B cell (primary cell): ENCODE measurements around the gene COL2A1. TPM values are rescaled to one million over a fixed set of nuclear protein-coding genes. Genes with fewer than 3 reads are reported as not detected.

Source experiments
- ATAC-seq: fragments of 200-7000 bp; cut with Tn5 transposase; one replicate; pipeline ENCODE4 v1.10.0; 2021; ENCODE audit warnings: low read depth, mild to moderate bottlenecking, moderate number of reproducible peaks, moderate library complexity
- CTCF ChIA-PET: fragments of 350-600 bp; sonication (Branson Sonifier 250); formaldehyde crosslinking; loops from one replicate; lab custom pipeline; 2021; ENCODE audit warnings: antibody characterized with exemption, inconsistent platforms; lab: Charles Lee
- POLR2A ChIA-PET: fragments of 350-600 bp; sonication (Branson Sonifier 250); formaldehyde crosslinking; loops from one replicate; lab custom pipeline; 2021; ENCODE audit warnings: antibody characterized with exemption; lab: Charles Lee
- DNase-seq: peaks from one replicate; pipeline ENCODE4 v3.0.0; 2013
- H2AFZ ChIP-seq: 2 replicates; pipeline ENCODE4 v1.6.1; 2012; ENCODE audit warnings: mild to moderate bottlenecking, low read depth, low read length; ENCODE audit not compliant: insufficient read depth, poor library complexity, severe bottlenecking
- H3K27ac ChIP-seq, 2 donors: 1 replicate in 1 of 2; 2 replicates in 1 of 2; pipeline ENCODE4 v1.5.1; 2012 to 2013; ENCODE audit warnings: low read length in 2 of 2, mild to moderate bottlenecking in 2 of 2, moderate library complexity in 1 of 2
- H3K27me3 ChIP-seq, 4 experiments: fragments of 200-600 bp in 1 of 4; sonication (generic) in 1 of 4; replicated peaks in 1 of 4; 1 replicate in 2 of 4; 2 replicates in 2 of 4; pipeline versions ENCODE4 v1.6.1 to v1.7.0; 2013 to 2016; ENCODE audit warnings: low read length in 3 of 4, mild to moderate bottlenecking in 2 of 4, mixed read lengths in 1 of 4, moderate library complexity in 1 of 4; ENCODE audit not compliant: insufficient read depth in 4 of 4, control insufficient read depth in 3 of 4; ENCODE audit errors: control extremely low read depth in 1 of 4
- H3K36me3 ChIP-seq, 2 experiments: replicated peaks in 1 of 2; 1 replicate in 1 of 2; 2 replicates in 1 of 2; pipeline versions ENCODE4 v1.6.1 to v1.7.1; 2013; ENCODE audit warnings: low read length in 1 of 2; ENCODE audit not compliant: insufficient read depth in 2 of 2, control insufficient read depth in 1 of 2; ENCODE audit errors: control extremely low read depth in 1 of 2, extremely low read depth in 1 of 2
- H3K4me1 ChIP-seq, 2 donors: fragments of 200-600 bp in 1 of 2; sonication (generic) in 1 of 2; 1 replicate in 1 of 2; 2 replicates in 1 of 2; pipeline versions ENCODE4 v1.5.1 to v1.6.1; 2013 to 2017; ENCODE audit warnings: low read length in 2 of 2; ENCODE audit not compliant: control insufficient read depth in 2 of 2, insufficient read depth in 2 of 2
- H3K4me2 ChIP-seq: replicated peaks from 2 replicates; pipeline ENCODE3; 2012; ENCODE audit warnings: mild to moderate bottlenecking, low read depth, low read length; ENCODE audit not compliant: poor library complexity, severe bottlenecking
- H3K4me3 ChIP-seq, 5 experiments: fragments of 200-600 bp in 1 of 5; sonication (generic) in 1 of 5; 1 replicate in 3 of 5; 2 replicates in 2 of 5; pipeline versions ENCODE4 v1.5.1 to v1.7.0; 2011 to 2016; ENCODE audit warnings: low read length in 4 of 5, mild to moderate bottlenecking in 4 of 5, low read depth in 2 of 5, control low read depth in 1 of 5, moderate library complexity in 1 of 5; ENCODE audit not compliant: insufficient read depth in 1 of 5; ENCODE audit errors: control extremely low read depth in 1 of 5, extremely low read depth in 1 of 5
- H3K79me2 ChIP-seq: fragments of 200-600 bp; sonication (generic); one replicate; pipeline ENCODE4 v1.6.0; 2016; ENCODE audit warnings: low read length; ENCODE audit not compliant: control insufficient read depth, insufficient read depth
- H3K9ac ChIP-seq: fragments of 200-600 bp; sonication (generic); 2 replicates; pipeline ENCODE4 v1.6.1; 2017; ENCODE audit warnings: mild to moderate bottlenecking, low read length, moderate library complexity
- H3K9me3 ChIP-seq, 3 donors: one replicate each; pipeline versions ENCODE4 v1.6.1 to v1.7.1; 2013; ENCODE audit warnings: low read length in 2 of 3; ENCODE audit not compliant: control insufficient read depth in 2 of 3, insufficient read depth in 1 of 3; ENCODE audit errors: control extremely low read depth in 1 of 3
- H4K20me1 ChIP-seq: 2 replicates; pipeline ENCODE4 v1.6.0; 2012; ENCODE audit warnings: mild to moderate bottlenecking, low read length; ENCODE audit not compliant: insufficient read depth, control insufficient read depth, poor library complexity, severe bottlenecking
- H3K27ac Mint-ChIP-seq: one replicate; pipeline ENCODE4 v1.8.0; 2021; ENCODE audit warnings: mixed read lengths
- H3K27me3 Mint-ChIP-seq: one replicate; pipeline ENCODE4 v1.8.0; 2021; ENCODE audit warnings: mixed read lengths
- H3K4me1 Mint-ChIP-seq: one replicate; pipeline ENCODE4 v1.8.0; 2021; ENCODE audit warnings: mixed read lengths
- H3K4me3 Mint-ChIP-seq: one replicate; pipeline ENCODE4 v1.8.0; 2021; ENCODE audit warnings: mixed read lengths
- H3K9me3 Mint-ChIP-seq: one replicate; pipeline ENCODE4 v1.8.0; 2022; ENCODE audit warnings: mixed read lengths; ENCODE audit not compliant: insufficient read depth
- EZH2 ChIP-seq: IDR thresholded peaks from 2 replicates; pipeline ENCODE4 v1.6.1; 2012; ENCODE audit warnings: borderline replicate concordance, low read depth, mild to moderate bottlenecking, moderate library complexity, low read length; ENCODE audit not compliant: insufficient read depth, poor library complexity, severe bottlenecking
- WGBS: methylation state at CpG from one replicate; pipeline ENCODE4 v1.1.5; 2013; ENCODE audit warnings: missing lambda C conversion rate; ENCODE audit not compliant: insufficient coverage; 5-methylcytosine and 5-hydroxymethylcytosine counted together
- intact Hi-C: fragments of 100-400 bp; cut with micrococcal nuclease; formaldehyde crosslinking; loops from one replicate; pipeline ENCODE4 v1.10.0; 2022
- polyA plus RNA-seq: library from polyadenylated mRNA; depleted of rRNA; stranded (reverse); fragments of >200 nt; gene quantifications from 2 replicates; pipeline ENCODE4 v1.2.3, GENCODE V29; 2012
- total RNA-seq, 2 donors: library from RNA; stranded (reverse); fragments of 120-200 nt in 1 of 2; gene quantifications; 1 replicate in 1 of 2; 2 replicates in 1 of 2; pipeline versions ENCODE4 v1.2.3 to v1.2.4, GENCODE V29; 2013 to 2022
- TF ChIP-seq, protein P1 (sequence below): fragments of 200-600 bp; IDR thresholded peaks from one replicate; pipeline ENCODE4 v1.8.0; 2022; ENCODE audit warnings: antibody characterized with exemption, mild to moderate bottlenecking

Gene COL2A1
- total and polyA plus RNA-seq, 2 donors (not counting 1 experiment from before 2014, with no cell fraction given) = not detected

DNA sequence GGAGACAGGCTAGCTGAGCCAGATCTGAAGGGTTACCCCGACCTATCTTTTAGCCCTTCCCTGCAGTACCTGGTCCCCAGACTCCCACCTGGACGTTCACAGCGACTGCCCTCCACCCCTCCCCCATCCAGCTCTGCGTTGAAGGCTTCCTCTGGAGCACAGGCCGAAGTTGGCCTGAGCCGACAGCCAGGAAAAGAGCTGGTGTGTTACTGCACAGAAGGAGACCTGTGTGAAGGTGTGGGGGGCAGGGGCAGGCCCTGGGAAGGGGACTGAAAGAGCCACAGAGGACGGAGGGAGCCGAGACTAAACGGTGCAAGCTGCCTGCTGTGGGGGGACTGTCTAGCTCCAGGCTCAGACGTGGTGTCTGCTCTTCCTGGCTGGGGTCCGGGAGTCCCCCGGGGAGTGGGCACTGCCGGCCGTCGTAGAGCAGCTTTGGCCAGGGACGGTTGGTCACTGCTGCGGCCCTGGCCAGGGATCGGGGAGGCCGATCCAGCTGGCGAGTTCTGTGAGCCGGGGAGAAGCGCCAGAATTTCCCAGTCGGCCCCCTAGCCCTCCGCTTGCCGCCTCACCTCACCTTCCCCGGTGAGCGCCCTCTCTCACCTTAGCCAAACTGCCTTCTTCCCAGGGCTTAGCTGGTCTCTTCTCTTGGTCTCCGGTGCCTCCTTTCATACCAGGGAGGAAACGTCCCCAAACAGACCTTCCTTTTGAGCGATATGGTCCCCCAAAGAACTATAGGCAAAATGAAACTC is 899 bp upstream of the COL2A1 start:
- WGBS = 47% methylated on average over 28 of the region's 30 CpGs
- Histone ChIP-seq H3K79me2 (no peaks in the 10 kb centered on the region), H3K9ac (no peak overlapping the region), H3K9me3 (peaks cover 0 to 27% (median 2%) of the 10 kb centered on the region in 3 donors), H4K20me1 (peaks cover 6% of the 10 kb centered on the region), H2AFZ (no peak overlapping the region), H3K27ac (no peak overlapping the region), H3K4me1 (peaks cover 46 to 53% of the 10 kb centered on the region in 2 donors), H3K4me2 (peak overlapping the region; percentile 86), H3K4me3 (peak overlapping the region in 1 of 5 experiments; percentile 47), H3K27me3 (peaks cover 2 to 85% (median 69%) of the 10 kb centered on the region in 4 experiments), H3K36me3 (no peaks in the 10 kb centered on the region)
- peak overlapping the region; percentile 67 for H3K4me3 Mint-ChIP-seq
- peaks cover 34% of the 10 kb centered on the region for H3K4me1 Mint-ChIP-seq
- ChIA-PET CTCF (no interaction called here), POLR2A (no interaction called here)
- intact Hi-C loops = no loop called here
- ATAC-seq = no peak
- TF ChIP-seq, protein P1, sequence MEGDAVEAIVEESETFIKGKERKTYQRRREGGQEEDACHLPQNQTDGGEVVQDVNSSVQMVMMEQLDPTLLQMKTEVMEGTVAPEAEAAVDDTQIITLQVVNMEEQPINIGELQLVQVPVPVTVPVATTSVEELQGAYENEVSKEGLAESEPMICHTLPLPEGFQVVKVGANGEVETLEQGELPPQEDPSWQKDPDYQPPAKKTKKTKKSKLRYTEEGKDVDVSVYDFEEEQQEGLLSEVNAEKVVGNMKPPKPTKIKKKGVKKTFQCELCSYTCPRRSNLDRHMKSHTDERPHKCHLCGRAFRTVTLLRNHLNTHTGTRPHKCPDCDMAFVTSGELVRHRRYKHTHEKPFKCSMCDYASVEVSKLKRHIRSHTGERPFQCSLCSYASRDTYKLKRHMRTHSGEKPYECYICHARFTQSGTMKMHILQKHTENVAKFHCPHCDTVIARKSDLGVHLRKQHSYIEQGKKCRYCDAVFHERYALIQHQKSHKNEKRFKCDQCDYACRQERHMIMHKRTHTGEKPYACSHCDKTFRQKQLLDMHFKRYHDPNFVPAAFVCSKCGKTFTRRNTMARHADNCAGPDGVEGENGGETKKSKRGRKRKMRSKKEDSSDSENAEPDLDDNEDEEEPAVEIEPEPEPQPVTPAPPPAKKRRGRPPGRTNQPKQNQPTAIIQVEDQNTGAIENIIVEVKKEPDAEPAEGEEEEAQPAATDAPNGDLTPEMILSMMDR = no peak
- no peak for TF ChIP-seq EZH2
- peaks cover 86% of the 10 kb centered on the region for H3K27me3 Mint-ChIP-seq
- no peak for DNase-seq
- H3K27ac Mint-ChIP-seq = no peak overlapping the region
- H3K9me3 Mint-ChIP-seq = no peaks in the 10 kb centered on the region
